Suppressor macrophage treated with lipopolysaccharide for 4 hours (primary cell): ENCODE data around the gene LRP8.

Source experiments
- DNase-seq: peaks from one replicate; pipeline ENCODE4 v3.0.0-alpha.2; 2020

The LRP8 gene

GRCh38 chr1:53359225-53359933 lies 31.5 kb upstream of the LRP8 start:
- DNase-seq: no peak

DNA sequence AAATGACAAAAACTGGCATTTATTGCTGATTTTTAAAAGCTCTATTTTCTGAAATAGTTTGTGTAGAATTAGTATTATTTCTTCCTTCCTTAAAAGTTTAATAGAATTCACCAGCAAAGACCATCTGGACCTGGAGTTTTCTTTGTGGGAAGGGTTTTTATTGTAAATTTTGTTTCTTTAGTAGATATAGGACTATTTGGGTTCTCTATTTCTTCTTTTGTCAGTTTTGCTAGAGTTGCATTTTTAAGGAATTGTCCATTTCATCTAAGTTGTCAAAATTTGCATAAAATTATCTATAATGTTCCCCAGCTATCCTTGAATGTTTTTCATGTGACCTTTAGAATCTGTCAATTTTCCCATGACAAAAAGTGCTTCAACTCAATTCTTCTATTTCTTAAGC lies 28.8 kb upstream of the LRP8 start:
- DNase-seq: no peak

GRCh38 chr1:53354119-53354518 lies 26.2 kb upstream of the LRP8 start:
- no peak for DNase-seq

- no peak for DNase-seq
Measured at GRCh38 chr1:53352561-53352960, 24.7 kb upstream of the LRP8 start.

DNA sequence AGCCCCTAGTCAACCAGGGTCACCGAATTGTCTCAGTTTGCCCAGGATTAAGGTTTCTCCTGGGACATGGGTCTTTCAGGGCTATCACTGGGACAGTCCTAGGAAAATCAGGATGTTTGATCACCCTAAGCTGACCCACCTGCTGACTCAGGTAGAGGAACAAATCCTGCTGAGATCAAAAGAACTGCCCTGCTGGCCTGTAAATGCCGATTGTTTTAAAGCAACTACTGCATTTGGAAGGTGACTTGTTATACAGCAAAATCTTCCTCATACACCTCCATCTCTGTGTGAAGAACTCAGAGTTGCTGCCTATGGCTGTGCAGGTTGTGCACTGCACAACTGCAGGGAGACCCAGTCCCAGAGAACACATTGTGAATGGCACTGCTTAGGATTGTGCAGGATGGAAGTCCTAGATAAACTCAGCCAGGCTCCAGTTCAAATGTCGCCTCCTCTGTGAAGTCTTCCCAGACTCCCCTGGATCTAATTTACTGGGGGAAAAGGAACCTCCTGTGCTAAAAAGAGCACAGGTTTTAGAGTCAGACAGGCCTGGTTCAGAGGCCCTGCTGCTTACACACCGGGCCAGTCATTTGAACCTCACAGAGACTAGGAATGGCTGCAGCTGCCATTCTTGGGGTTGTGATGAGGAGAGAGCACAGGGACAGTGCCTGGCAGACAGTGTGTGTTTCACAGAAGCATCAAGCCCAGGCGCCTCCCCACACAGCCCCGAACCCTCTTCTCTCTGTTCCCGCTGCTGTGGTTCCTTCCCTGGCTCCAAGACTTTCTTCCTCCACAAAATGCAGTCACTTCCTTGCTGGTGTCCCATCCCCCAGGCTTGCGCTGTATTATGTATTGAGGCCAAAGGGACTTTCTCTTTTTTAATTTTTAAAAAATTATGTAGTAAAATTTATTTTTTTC lies 23.2 kb upstream of the LRP8 start:
- DNase-seq: no peak

DNA sequence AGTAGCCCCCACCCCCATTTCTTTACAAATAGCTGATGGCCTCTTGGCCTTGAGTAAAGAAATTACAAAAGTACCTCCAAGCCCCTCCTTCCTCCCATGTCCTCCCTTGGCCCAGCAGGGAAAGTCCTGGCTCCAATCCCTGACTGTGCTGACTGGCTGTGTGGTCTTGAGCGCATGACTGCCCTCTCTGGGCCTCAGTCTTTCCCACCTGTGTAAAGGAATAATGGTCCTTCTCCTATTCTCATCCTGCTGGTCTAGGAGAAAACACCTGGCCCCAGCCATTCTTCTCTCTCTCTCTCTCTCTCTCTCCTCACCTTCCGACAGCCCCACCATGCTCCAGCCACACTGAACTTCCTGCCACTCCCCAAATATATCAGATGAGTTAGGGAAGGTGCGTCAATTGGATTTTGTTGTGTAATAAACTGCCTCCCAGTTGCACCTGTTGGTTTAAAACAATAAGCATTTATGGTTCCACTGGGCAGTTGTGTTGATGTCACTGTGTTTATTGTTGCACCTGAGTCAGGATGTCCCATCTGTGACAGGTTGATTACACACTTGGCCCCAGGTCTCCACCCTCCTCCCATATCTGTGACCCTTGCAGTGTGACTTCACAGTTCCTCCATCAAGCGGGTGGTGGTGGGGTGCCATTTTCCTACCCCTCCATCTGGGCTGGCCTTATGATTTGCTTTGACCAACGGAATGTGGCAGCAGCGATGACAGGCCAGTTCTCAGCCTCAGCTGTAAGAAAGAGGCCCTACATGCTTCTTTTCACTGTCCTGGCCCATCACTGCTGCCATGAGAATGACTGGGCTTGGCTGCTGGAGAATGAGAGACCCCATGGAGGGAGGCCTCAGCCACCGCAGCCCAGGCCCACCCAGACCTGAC lies 22.3 kb upstream of the LRP8 start:
- no peak for DNase-seq

- DNase-seq: no peak
Measured at GRCh38 chr1:53349369-53349835, 21.5 kb upstream of the LRP8 start.

DNA sequence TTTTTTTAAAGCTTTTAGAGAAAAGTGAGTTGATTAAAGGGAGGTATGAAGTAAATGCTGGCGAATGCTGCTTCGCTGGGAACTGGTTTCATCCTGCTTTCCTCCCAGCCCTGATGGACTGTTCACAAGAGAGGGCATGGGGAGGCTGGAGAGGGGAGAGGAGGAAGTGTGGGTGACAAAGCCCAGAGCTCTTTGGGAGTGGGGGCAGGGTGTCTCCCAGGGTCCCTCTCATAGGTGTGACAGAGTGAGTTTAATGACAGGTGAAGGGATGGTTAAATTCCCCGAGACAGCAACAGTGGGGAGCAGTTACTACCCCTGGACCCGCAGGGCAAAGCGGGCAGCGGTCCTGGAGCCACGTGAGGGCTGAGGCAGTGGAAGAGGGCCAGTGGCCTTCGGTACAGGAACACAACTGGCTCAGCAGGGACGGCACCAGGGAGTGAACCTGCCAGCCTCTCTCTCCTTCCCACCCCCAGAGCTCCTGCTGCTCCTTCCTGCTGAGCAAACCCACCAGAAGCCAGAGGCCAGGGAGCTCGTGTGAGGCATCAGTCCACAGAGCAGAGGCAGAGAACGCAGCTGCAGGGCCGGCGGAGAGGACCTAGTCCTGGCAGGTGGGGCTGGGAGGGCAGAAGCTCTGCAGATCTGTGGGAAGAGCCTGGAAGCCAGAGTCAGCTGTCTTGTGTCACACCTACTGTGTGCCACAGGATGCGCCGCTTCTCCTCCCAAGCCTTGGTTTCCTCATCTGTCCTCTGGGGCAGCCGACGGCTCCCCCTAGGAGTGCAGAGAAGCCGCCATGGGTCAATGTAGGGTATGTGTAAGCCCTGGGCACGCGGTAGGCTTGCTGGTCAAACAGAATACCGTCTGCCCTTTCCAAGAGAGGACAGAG lies 20.9 kb upstream of the LRP8 start:
- no peak for DNase-seq

DNA sequence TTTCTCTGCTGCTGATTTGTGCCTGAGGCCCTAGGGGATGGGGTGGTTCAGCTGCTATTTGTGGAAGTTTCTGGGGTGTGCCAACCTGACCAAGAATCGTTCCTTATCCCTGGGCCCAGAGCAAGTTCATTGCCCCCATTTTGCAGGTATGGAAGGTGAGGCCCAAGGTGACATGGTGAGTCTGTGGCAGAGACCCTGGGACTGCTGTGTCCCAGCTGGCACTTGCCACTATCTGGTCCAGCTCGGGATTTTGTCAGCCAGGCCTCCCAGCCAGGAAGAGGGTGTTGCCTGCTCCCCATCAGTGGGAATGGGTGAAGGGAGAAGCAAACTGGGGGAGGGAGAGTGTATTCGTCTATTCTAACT lies 18.9 kb upstream of the LRP8 start:
- DNase-seq: no peak

DNA sequence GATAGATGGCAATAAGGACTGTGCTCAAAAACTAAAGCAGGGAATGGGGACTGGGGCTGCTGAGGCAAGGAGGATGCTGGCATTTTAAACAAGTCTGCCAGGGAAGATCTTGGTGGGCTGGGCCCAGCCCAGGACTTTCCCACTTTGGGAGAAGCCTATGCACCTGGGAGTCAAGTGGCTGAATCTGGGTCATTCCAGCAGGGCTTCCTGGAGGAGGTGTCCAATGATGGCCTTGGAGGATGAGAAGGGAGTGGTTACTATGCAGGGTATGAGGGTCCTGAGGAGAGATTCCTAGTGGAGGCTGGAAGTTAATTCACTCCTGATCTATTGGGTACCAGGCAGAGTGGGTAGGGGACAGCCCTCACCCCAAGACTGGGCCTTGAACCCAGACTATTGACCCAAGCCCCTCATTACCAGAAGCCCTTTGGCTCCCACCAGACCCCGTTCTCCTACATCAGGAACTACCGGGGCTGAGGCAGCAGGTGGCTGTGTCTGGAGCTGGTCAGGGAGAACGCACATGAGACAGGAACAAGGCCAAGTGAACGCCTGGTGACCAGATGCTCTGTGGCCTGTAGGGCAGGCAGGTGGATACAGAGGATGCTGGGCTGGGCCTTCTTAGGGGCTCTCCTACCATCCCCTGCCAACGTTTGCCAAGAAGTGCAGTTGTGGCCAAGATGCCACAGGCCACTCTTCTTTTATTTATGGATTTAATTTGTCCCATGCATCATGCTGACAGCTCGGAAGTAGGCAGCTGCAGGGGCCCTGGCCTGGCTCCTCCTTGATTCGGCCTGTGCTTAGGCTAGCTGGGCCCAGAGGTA lies 18.3 kb upstream of the LRP8 start:
- no peak for DNase-seq

GRCh38 chr1:53344921-53345838 lies 17.3 kb upstream of the LRP8 start:
- DNase-seq: no peak

- no peak for DNase-seq
Measured at GRCh38 chr1:53343831-53344668, 16.2 kb upstream of the LRP8 start.

- DNase-seq: no peak
Measured at GRCh38 chr1:53342735-53343470, 15.0 kb upstream of the LRP8 start.

GRCh38 chr1:53341961-53342707 lies 14.3 kb upstream of the LRP8 start:
- DNase-seq: no peak

GRCh38 chr1:53341521-53341895 lies 13.6 kb upstream of the LRP8 start:
- no peak for DNase-seq

DNA sequence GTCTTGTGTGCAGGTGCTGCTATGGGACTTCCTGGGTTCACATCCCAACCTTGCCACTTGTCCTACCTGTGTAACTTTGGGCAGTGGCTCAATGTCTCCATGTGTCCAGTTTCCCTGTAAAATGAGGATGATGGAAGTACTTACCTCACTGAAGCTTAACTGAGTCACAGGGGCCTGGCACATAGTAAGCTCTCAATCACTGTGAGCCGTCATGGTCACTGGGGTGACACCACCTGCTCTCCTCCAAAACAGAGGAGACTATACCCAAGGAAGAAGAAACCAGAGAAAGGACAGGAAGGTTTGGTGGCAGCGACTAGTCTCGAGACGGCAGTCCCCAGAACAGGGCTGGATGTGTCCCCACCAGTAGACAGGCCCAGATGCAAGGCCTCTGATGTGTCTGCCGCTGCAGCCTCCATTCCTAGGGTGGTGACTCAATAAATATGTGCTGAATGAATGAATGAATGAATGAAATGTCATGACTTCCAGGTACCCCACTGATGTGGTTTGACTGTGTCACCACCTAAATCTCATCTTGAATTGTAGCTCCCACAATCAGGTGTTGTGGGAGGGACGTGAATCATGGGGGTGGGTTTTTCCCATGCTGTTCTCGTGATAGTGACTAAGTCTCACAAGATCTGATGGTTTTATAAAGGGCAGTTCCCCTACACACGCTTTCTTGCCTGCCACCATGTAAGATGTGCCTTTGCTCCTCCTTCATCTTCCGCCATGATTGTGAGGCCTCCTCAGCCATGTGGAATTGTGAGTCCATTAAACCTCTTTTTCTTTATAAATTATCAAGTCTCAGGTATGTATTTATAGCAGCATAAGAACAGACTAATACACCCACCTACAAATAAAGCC lies 13.0 kb upstream of the LRP8 start:
- no peak for DNase-seq
